Ovary (tissue), 3 donors: Measurements from ENCODE around the gene SLC35B1.

Experiments
- CTCF ChIP-seq, 3 donors: fragments of 450-650 bp in 2 of 3; fragments of 200-600 bp in 1 of 3; IDR thresholded peaks; one replicate each; pipeline versions ENCODE4 v1.5.1 to v1.8.0; 2016 to 2022; ENCODE audit warnings: antibody characterized with exemption in 3 of 3, mild to moderate bottlenecking in 1 of 3
- EP300 ChIP-seq: sonication (generic); formaldehyde crosslinking; IDR thresholded peaks from one replicate; pipeline ENCODE4 v1.6.1; 2017; ENCODE audit warnings: antibody characterized with exemption
- POLR2A ChIP-seq: fragments of 450-650 bp; IDR thresholded peaks from one replicate; pipeline ENCODE4 v1.6.1; 2017; ENCODE audit warnings: antibody characterized with exemption, mild to moderate bottlenecking, moderate library complexity
- donor health status: DM: no; HTN: no; CAD: no.

GRCh38 chr17:49729069-49729468 lies 21.3 kb upstream of the SLC35B1 start:
- TF ChIP-seq CTCF (IDR thresholded peaks at IDR 0.05) (no peak), POLR2A (no peak), EP300 (no peak)
